ENCODE data around the gene MCF2L.
"Not testable (repeated sequence)": the region's sequence is repeated elsewhere in the genome, so short reads cannot be mapped to it uniquely, and the experiment has no call there.

Gene MCF2L

GRCh38 chr13:113109151-113110047, 140.4 kb downstream of the MCF2L start:
- peaks cover 6% of the 10 kb centered on the region; the same call in 1 of the 2 replicates for H3K4me1 ChIP-seq (ENCODE audit: control insufficient read depth, insufficient read depth, low read length)
- no peak overlapping the region for H3K9ac ChIP-seq (ENCODE audit: low read depth, low read length)
- H3K27ac ChIP-seq (ENCODE audit: low read depth, low read length): no peak overlapping the region
- H3K4me3 ChIP-seq (ENCODE audit: low read depth, low read length): peak overlapping the region; percentile 57; the same call in 1 of the 2 replicates
- H3K9me3 ChIP-seq (ENCODE audit: control insufficient read depth, insufficient read depth, low read length): no peaks in the 10 kb centered on the region
- peaks cover 39% of the 10 kb centered on the region for H3K27me3 ChIP-seq (ENCODE audit: control insufficient read depth, insufficient read depth, low read length)
- H3K36me3 ChIP-seq (ENCODE audit: control insufficient read depth, insufficient read depth, low read length): no peaks in the 10 kb centered on the region

GRCh38 chr13:113110048-113110851, 141.2 kb downstream of the MCF2L start:
- H3K9me3 ChIP-seq (ENCODE audit: control insufficient read depth, insufficient read depth, low read length): no peaks in the 10 kb centered on the region
- H3K36me3 ChIP-seq (ENCODE audit: control insufficient read depth, insufficient read depth, low read length): no peaks in the 10 kb centered on the region
- peak overlapping the region; percentile 57 for H3K4me3 ChIP-seq (ENCODE audit: low read depth, low read length)
- no peak overlapping the region; the same call in 1 of the 2 replicates for H3K9ac ChIP-seq (ENCODE audit: low read depth, low read length)
- no peak overlapping the region for H3K27ac ChIP-seq (ENCODE audit: low read depth, low read length)
- peaks cover 39% of the 10 kb centered on the region for H3K27me3 ChIP-seq (ENCODE audit: control insufficient read depth, insufficient read depth, low read length)
- H3K4me1 ChIP-seq (ENCODE audit: control insufficient read depth, insufficient read depth, low read length): peaks cover 6% of the 10 kb centered on the region; the same call in 1 of the 2 replicates

- peak overlapping the region; percentile 57 for H3K4me3 ChIP-seq (ENCODE audit: low read depth, low read length)
- no peaks in the 10 kb centered on the region for H3K9me3 ChIP-seq (ENCODE audit: control insufficient read depth, insufficient read depth, low read length)
- no peaks in the 10 kb centered on the region for H3K36me3 ChIP-seq (ENCODE audit: control insufficient read depth, insufficient read depth, low read length)
- H3K9ac ChIP-seq (ENCODE audit: low read depth, low read length): no peak overlapping the region
- H3K4me1 ChIP-seq (ENCODE audit: control insufficient read depth, insufficient read depth, low read length): peaks cover 2% of the 10 kb centered on the region; the same call in 1 of the 2 replicates
- no peak overlapping the region for H3K27ac ChIP-seq (ENCODE audit: low read depth, low read length)
- H3K27me3 ChIP-seq (ENCODE audit: control insufficient read depth, insufficient read depth, low read length): peaks cover 39% of the 10 kb centered on the region
These were observed 141.9 kb downstream of the MCF2L start for GRCh38 chr13:113110852-113111315.

- H3K27ac ChIP-seq (ENCODE audit: low read depth, low read length); H3K4me3 ChIP-seq (ENCODE audit: low read depth, low read length); H3K36me3 ChIP-seq (ENCODE audit: control insufficient read depth, insufficient read depth, low read length); H3K4me1 ChIP-seq (ENCODE audit: control insufficient read depth, insufficient read depth, low read length); H3K9me3 ChIP-seq (ENCODE audit: control insufficient read depth, insufficient read depth, low read length); H3K9ac ChIP-seq (ENCODE audit: low read depth, low read length): not testable (repeated sequence)
- peaks cover 39% of the 10 kb centered on the region for H3K27me3 ChIP-seq (ENCODE audit: control insufficient read depth, insufficient read depth, low read length)
These were observed 142.8 kb downstream of the MCF2L start for GRCh38 chr13:113111821-113112220.

GRCh38 chr13:113112475-113112874, 143.5 kb downstream of the MCF2L start:
- peaks cover 39% of the 10 kb centered on the region for H3K27me3 ChIP-seq (ENCODE audit: control insufficient read depth, insufficient read depth, low read length)
- not testable (repeated sequence) for H3K9ac ChIP-seq (ENCODE audit: low read depth, low read length); H3K9me3 ChIP-seq (ENCODE audit: control insufficient read depth, insufficient read depth, low read length); H3K4me1 ChIP-seq (ENCODE audit: control insufficient read depth, insufficient read depth, low read length); H3K36me3 ChIP-seq (ENCODE audit: control insufficient read depth, insufficient read depth, low read length); H3K4me3 ChIP-seq (ENCODE audit: low read depth, low read length); H3K27ac ChIP-seq (ENCODE audit: low read depth, low read length)

- Histone ChIP-seq H3K27me3 (ENCODE audit: control insufficient read depth, insufficient read depth, low read length) (peaks cover 39% of the 10 kb centered on the region), H3K9me3 (ENCODE audit: control insufficient read depth, insufficient read depth, low read length) (no peaks in the 10 kb centered on the region), H3K9ac (ENCODE audit: low read depth, low read length) (no peak overlapping the region), H3K27ac (ENCODE audit: low read depth, low read length) (no peak overlapping the region), H3K36me3 (ENCODE audit: control insufficient read depth, insufficient read depth, low read length) (no peaks in the 10 kb centered on the region), H3K4me3 (ENCODE audit: low read depth, low read length) (no peak overlapping the region), H3K4me1 (ENCODE audit: control insufficient read depth, insufficient read depth, low read length) (no peaks in the 10 kb centered on the region)
These were observed 144.2 kb downstream of the MCF2L start for GRCh38 chr13:113112893-113113845.

- Histone ChIP-seq H3K9ac (ENCODE audit: low read depth, low read length) (no peak overlapping the region), H3K27ac (ENCODE audit: low read depth, low read length) (no peak overlapping the region), H3K4me1 (ENCODE audit: control insufficient read depth, insufficient read depth, low read length) (no peaks in the 10 kb centered on the region), H3K27me3 (ENCODE audit: control insufficient read depth, insufficient read depth, low read length) (peaks cover 39% of the 10 kb centered on the region), H3K4me3 (ENCODE audit: low read depth, low read length) (no peak overlapping the region), H3K36me3 (ENCODE audit: control insufficient read depth, insufficient read depth, low read length) (no peaks in the 10 kb centered on the region), H3K9me3 (ENCODE audit: control insufficient read depth, insufficient read depth, low read length) (no peaks in the 10 kb centered on the region)
These were observed 144.8 kb downstream of the MCF2L start for GRCh38 chr13:113113846-113114271.

- Histone ChIP-seq H3K4me1 (ENCODE audit: control insufficient read depth, insufficient read depth, low read length) (no peaks in the 10 kb centered on the region), H3K36me3 (ENCODE audit: control insufficient read depth, insufficient read depth, low read length) (no peaks in the 10 kb centered on the region), H3K9me3 (ENCODE audit: control insufficient read depth, insufficient read depth, low read length) (no peaks in the 10 kb centered on the region), H3K9ac (ENCODE audit: low read depth, low read length) (no peak overlapping the region), H3K4me3 (ENCODE audit: low read depth, low read length) (no peak overlapping the region), H3K27ac (ENCODE audit: low read depth, low read length) (no peak overlapping the region), H3K27me3 (ENCODE audit: control insufficient read depth, insufficient read depth, low read length) (peaks cover 32% of the 10 kb centered on the region)
These were observed 145.7 kb downstream of the MCF2L start for GRCh38 chr13:113114511-113115362.

- H3K9me3 ChIP-seq (ENCODE audit: control insufficient read depth, insufficient read depth, low read length): no peaks in the 10 kb centered on the region
- no peak overlapping the region for H3K4me3 ChIP-seq (ENCODE audit: low read depth, low read length)
- H3K27me3 ChIP-seq (ENCODE audit: control insufficient read depth, insufficient read depth, low read length): peaks cover 23% of the 10 kb centered on the region
- no peaks in the 10 kb centered on the region for H3K4me1 ChIP-seq (ENCODE audit: control insufficient read depth, insufficient read depth, low read length)
- H3K36me3 ChIP-seq (ENCODE audit: control insufficient read depth, insufficient read depth, low read length): no peaks in the 10 kb centered on the region
- H3K9ac ChIP-seq (ENCODE audit: low read depth, low read length): no peak overlapping the region
- H3K27ac ChIP-seq (ENCODE audit: low read depth, low read length): no peak overlapping the region
These were observed 146.6 kb downstream of the MCF2L start for GRCh38 chr13:113115363-113116205.
